Thyroid gland (tissue), 4 donors: ENCODE data around the gene TRIM7.

Source experiments
- POLR2A ChIP-seq, 2 donors: fragments of 450-650 bp; IDR thresholded peaks; one replicate each; pipeline ENCODE4 v1.6.1; 2017; ENCODE audit warnings: antibody characterized with exemption in 2 of 2, mild to moderate bottlenecking in 2 of 2, moderate library complexity in 1 of 2
- TF ChIP-seq, protein P1 (sequence below), 6 experiments: fragments of 200-600 bp in 3 of 6; fragments of 450-650 bp in 3 of 6; sonication (generic) in 3 of 6; IDR thresholded peaks; one replicate each; pipeline ENCODE4 v1.5.1; 2016 to 2019; ENCODE audit warnings: antibody characterized with exemption in 6 of 6, mild to moderate bottlenecking in 2 of 6, inconsistent platforms in 1 of 6, moderate library complexity in 1 of 6

DNA sequence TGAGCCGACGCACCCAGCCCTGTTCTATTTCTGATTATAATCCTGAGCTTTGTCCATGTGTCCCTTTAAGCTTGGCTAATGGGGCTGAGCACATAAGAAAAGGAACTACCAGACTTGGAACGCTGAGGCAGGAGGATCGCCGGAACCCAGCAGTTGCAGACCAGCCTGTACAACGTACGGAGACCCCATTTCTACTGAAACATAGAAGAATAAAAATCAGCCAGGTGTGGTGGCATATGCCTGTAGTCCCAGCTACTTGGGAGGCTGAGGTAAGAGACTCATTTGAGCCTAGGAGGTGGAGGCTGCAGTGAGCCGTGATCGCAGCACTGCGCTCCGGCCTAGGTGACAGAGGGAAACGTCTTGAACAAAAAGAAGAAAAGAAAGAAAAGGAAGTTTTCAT, 22.3 kb downstream of the TRIM7 start:
- TF ChIP-seq POLR2A (IDR thresholded peaks at IDR 0.05) = no peak
- TF ChIP-seq, protein P1, sequence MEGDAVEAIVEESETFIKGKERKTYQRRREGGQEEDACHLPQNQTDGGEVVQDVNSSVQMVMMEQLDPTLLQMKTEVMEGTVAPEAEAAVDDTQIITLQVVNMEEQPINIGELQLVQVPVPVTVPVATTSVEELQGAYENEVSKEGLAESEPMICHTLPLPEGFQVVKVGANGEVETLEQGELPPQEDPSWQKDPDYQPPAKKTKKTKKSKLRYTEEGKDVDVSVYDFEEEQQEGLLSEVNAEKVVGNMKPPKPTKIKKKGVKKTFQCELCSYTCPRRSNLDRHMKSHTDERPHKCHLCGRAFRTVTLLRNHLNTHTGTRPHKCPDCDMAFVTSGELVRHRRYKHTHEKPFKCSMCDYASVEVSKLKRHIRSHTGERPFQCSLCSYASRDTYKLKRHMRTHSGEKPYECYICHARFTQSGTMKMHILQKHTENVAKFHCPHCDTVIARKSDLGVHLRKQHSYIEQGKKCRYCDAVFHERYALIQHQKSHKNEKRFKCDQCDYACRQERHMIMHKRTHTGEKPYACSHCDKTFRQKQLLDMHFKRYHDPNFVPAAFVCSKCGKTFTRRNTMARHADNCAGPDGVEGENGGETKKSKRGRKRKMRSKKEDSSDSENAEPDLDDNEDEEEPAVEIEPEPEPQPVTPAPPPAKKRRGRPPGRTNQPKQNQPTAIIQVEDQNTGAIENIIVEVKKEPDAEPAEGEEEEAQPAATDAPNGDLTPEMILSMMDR (IDR thresholded peaks at IDR 0.05) = no peak
